Esophagus (tissue), 2 donors: ENCODE results near the gene CHURC1. TPM values are rescaled to one million over a fixed set of nuclear protein-coding genes. Genes with fewer than 3 reads are reported as not detected.
"Not testable (repeated sequence)": the region's sequence is repeated elsewhere in the genome, so short reads cannot be mapped to it uniquely, and the experiment has no call there.

Experiments
- H3K27ac ChIP-seq, 2 donors: one replicate each; pipeline ENCODE4 v1.5.1; 2013; ENCODE audit warnings: low read depth in 2 of 2, mild to moderate bottlenecking in 2 of 2, inconsistent platforms in 1 of 2, low read length in 1 of 2, moderate library complexity in 1 of 2
- H3K27me3 ChIP-seq, 2 donors: one replicate each; pipeline ENCODE4 v1.6.1; 2013; ENCODE audit warnings: low read length in 2 of 2, control low read depth in 1 of 2, mild to moderate bottlenecking in 1 of 2; ENCODE audit not compliant: insufficient read depth in 2 of 2, control insufficient read depth in 1 of 2
- H3K36me3 ChIP-seq, 2 donors: one replicate each; pipeline ENCODE4 v1.6.1; 2013; ENCODE audit warnings: low read length in 1 of 2; ENCODE audit not compliant: control insufficient read depth in 2 of 2, insufficient read depth in 2 of 2
- H3K4me1 ChIP-seq, 2 donors: one replicate each; pipeline ENCODE4 v1.6.1; 2013; ENCODE audit warnings: low read length in 1 of 2; ENCODE audit not compliant: control insufficient read depth in 2 of 2, insufficient read depth in 2 of 2
- H3K4me3 ChIP-seq, 2 donors: one replicate each; pipeline ENCODE4 v1.5.1; 2013; ENCODE audit warnings: low read length in 2 of 2, mild to moderate bottlenecking in 2 of 2, low read depth in 1 of 2, moderate library complexity in 1 of 2
- H3K9me3 ChIP-seq, 2 donors: one replicate each; pipeline ENCODE4 v1.6.1; 2013; ENCODE audit warnings: mild to moderate bottlenecking in 2 of 2, low read depth in 1 of 2, low read length in 1 of 2, moderate library complexity in 1 of 2; ENCODE audit not compliant: control insufficient read depth in 2 of 2, insufficient read depth in 1 of 2
- WGBS, 2 donors: extraction: QIAGEN DNeasy Blood & Tissue Kit; methylation state at CpG; one replicate each; pipeline ENCODE4 v1.1.7; 2013; 5-methylcytosine and 5-hydroxymethylcytosine counted together
- polyA plus RNA-seq, 2 donors: library from polyadenylated mRNA; stranded (reverse); fragments of 200-250 nt; gene quantifications; one replicate each; pipeline ENCODE4 v1.2.3, GENCODE V29; 2013
- donor health status: healthy with polysubstance abuse.
- donor health status: Bipolar disorder and iron deficiency.

Gene CHURC1
- polyA plus RNA-seq, 2 donors, result 30.3 to 31.7 TPM

GRCh38 chr14:64891839-64892375 lies 22.3 kb upstream of the CHURC1 start:
- 44 to 48% methylated on average over 2 of the region's 2 CpGs for WGBS, 2 donors
- peaks cover 0 to 6% of the 10 kb centered on the region in 2 donors for H3K27me3 ChIP-seq

GRCh38 chr14:64899958-64900357 lies 14.3 kb upstream of the CHURC1 start:
- H3K9me3 ChIP-seq, result no peaks in the 10 kb centered on the region
- H3K27me3 ChIP-seq, result no peaks in the 10 kb centered on the region
- H3K4me3 ChIP-seq, result no peak overlapping the region
- H3K4me1 ChIP-seq, result no peaks in the 10 kb centered on the region
- no peak overlapping the region for H3K27ac ChIP-seq
- WGBS, 2 donors, result 72 to 78% methylated on average over 1 of the region's 1 CpG
- H3K36me3 ChIP-seq, result no peaks in the 10 kb centered on the region

More at GRCh38 chr14:64891839-64892375, 22.3 kb upstream of the CHURC1 start:
- H3K4me3 ChIP-seq, result no peak overlapping the region
- no peaks in the 10 kb centered on the region for H3K9me3 ChIP-seq
- H3K4me1 ChIP-seq, result no peaks in the 10 kb centered on the region
- H3K36me3 ChIP-seq, result no peaks in the 10 kb centered on the region
- H3K27ac ChIP-seq, result no peak overlapping the region

- Histone ChIP-seq H3K27ac (no peak overlapping the region), H3K36me3 (no peaks in the 10 kb centered on the region), H3K4me1 (no peaks in the 10 kb centered on the region), H3K4me3 (no peak overlapping the region), H3K27me3 (no peaks in the 10 kb centered on the region), H3K9me3 (no peaks in the 10 kb centered on the region)
- 43 to 49% methylated on average over 6 of the region's 6 CpGs for WGBS, 2 donors
Measured at GRCh38 chr14:64906022-64906421, 8.2 kb upstream of the CHURC1 start.

GRCh38 chr14:64910847-64911495 lies 3.3 kb upstream of the CHURC1 start:
- Histone ChIP-seq H3K4me3 (no peak overlapping the region), H3K4me1 (no peaks in the 10 kb centered on the region), H3K27me3 (no peaks in the 10 kb centered on the region), H3K9me3 (no peaks in the 10 kb centered on the region), H3K36me3 (no peaks in the 10 kb centered on the region), H3K27ac (no peak overlapping the region)
- WGBS, 2 donors, result 29 to 36% methylated on average over 3 of the region's 3 CpGs

GRCh38 chr14:64912261-64912660 lies 2.0 kb upstream of the CHURC1 start:
- WGBS, 2 donors, result 0 to 5% methylated on average over 1 of the region's 1 CpG
- Histone ChIP-seq H3K9me3 (no peaks in the 10 kb centered on the region), H3K27ac (no peak overlapping the region), H3K4me1 (no peaks in the 10 kb centered on the region), H3K36me3 (no peaks in the 10 kb centered on the region), H3K27me3 (no peaks in the 10 kb centered on the region), H3K4me3 (no peak overlapping the region)

- H3K9me3 ChIP-seq, H3K4me1 ChIP-seq, H3K27me3 ChIP-seq, H3K4me3 ChIP-seq, H3K36me3 ChIP-seq, H3K27ac ChIP-seq: not testable (repeated sequence)
- 37 to 59% methylated on average over 1 to 5 of the region's 5 CpGs for WGBS, 2 donors
Measured at GRCh38 chr14:64913477-64913876, 778 bp upstream of the CHURC1 start.

- no peaks in the 10 kb centered on the region for H3K36me3 ChIP-seq
- 17 to 22% methylated on average over 4 of the region's 4 CpGs for WGBS, 2 donors
- H3K4me1 ChIP-seq, result no peaks in the 10 kb centered on the region
- H3K9me3 ChIP-seq, result no peaks in the 10 kb centered on the region
- peak overlapping the region; percentile 85 for H3K4me3 ChIP-seq
- peak overlapping the region in 1 of 2 donors; percentile 90 for H3K27ac ChIP-seq
- H3K27me3 ChIP-seq, result no peaks in the 10 kb centered on the region
Measured at GRCh38 chr14:64915029-64915424, 772 bp downstream of the CHURC1 start.

- Histone ChIP-seq H3K4me3 (no peak overlapping the region), H3K9me3 (no peaks in the 10 kb centered on the region), H3K27ac (no peak overlapping the region), H3K4me1 (no peaks in the 10 kb centered on the region), H3K36me3 (no peaks in the 10 kb centered on the region), H3K27me3 (no peaks in the 10 kb centered on the region)
- 91 to 92% methylated on average over 2 of the region's 2 CpGs for WGBS, 2 donors
Measured at GRCh38 chr14:64915797-64916196, 1.5 kb downstream of the CHURC1 start.

GRCh38 chr14:64918216-64918615 lies 4.0 kb downstream of the CHURC1 start:
- Histone ChIP-seq H3K36me3 (no peaks in the 10 kb centered on the region), H3K9me3 (no peaks in the 10 kb centered on the region), H3K4me3 (no peak overlapping the region), H3K27ac (no peak overlapping the region), H3K27me3 (no peaks in the 10 kb centered on the region), H3K4me1 (no peaks in the 10 kb centered on the region)
- 89 to 90% methylated on average over 4 of the region's 4 CpGs for WGBS, 2 donors

- H3K27ac ChIP-seq, result no peak overlapping the region
Measured at GRCh38 chr14:64919215-64919614, 5.0 kb downstream of the CHURC1 start.

More at GRCh38 chr14:64919215-64919614, 5.0 kb downstream of the CHURC1 start:
- H3K9me3 ChIP-seq, result no peaks in the 10 kb centered on the region
- H3K4me3 ChIP-seq, result no peak overlapping the region
- H3K27me3 ChIP-seq, result no peaks in the 10 kb centered on the region
- H3K4me1 ChIP-seq, result no peaks in the 10 kb centered on the region
- H3K36me3 ChIP-seq, result no peaks in the 10 kb centered on the region
